LHCN-M2 (cell line): ENCODE measurements around the gene LZIC. TPM values are rescaled to one million over a fixed set of nuclear protein-coding genes. Genes with fewer than 3 reads are reported as not detected.

Experiments
- DNase-seq: peaks from one replicate; pipeline ENCODE4 v3.0.0-alpha.2; 2012; ENCODE audit warnings: low read depth
- total RNA-seq: library from RNA; depleted of rRNA; stranded (reverse); fragments of >200 nt; gene quantifications from 2 replicates; pipeline ENCODE4 v1.2.3, GENCODE V29; 2014

Gene LZIC
- total RNA-seq, 1 experiment from 2014 or later = 36.8 TPM

DNA sequence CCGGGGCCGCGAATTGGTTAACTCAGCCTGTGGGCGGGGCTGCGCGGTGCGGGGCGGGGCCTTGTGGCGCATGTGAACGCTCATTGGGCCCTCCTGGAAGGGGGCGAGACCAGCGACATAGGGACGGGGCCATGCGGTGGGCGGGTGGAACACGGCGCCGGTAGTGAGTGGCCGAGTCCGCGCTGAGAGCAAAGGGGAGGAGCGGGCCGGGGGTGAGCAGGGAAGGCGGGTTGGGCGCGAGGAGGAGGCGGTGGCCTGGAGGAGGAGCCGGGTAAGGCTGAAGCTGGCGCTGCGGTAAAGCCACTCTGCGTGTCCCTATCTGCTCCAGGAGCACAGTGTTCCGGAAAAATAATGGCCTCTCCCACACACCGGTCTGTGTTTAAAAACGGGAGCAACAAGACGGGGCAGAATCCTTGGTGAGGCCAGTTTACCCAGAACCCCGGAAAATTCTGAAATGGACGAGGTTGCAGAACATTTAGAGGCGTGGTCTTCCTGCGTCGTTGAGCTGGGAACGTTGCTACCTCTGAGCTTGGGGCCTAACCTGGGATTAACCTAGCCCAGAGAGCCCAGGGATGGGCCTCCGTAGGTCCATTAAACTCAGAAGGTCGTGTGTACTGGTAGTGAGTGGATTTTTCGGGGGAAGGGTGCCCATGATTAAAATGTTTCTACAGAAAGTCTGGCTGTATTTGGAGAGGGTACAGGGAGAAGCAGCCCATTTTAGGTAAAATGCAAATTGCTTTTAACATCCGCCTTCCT, 32.6 kb downstream of the LZIC start:
- peak; percentile 98 for DNase-seq

DNA sequence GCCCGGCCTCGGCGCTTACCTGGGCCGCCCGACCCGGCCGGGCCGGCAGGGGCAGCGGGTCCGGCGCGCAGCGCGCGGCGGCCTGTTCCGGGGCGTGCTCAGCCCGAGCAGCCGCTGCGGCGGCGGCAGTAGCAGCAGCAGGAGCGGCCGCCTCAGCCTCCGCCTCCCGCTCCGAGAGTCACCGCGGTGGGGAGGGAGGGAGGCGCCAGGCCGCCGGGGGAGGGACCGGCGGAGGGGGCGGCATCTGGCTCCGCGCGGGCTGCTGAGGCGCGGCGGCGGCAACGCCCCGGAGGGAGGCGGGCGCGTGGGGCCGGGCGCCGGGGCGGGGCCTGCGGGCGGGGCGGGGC, 33.1 kb downstream of the LZIC start, which contains the start of gene CTNNBIP1:
Gene CTNNBIP1 (minus strand): TSS at position 194 of the 347 bp plus-strand sequence. CDS start 38,205 bp downstream, outside the sequence.
- no peak for DNase-seq

DNA sequence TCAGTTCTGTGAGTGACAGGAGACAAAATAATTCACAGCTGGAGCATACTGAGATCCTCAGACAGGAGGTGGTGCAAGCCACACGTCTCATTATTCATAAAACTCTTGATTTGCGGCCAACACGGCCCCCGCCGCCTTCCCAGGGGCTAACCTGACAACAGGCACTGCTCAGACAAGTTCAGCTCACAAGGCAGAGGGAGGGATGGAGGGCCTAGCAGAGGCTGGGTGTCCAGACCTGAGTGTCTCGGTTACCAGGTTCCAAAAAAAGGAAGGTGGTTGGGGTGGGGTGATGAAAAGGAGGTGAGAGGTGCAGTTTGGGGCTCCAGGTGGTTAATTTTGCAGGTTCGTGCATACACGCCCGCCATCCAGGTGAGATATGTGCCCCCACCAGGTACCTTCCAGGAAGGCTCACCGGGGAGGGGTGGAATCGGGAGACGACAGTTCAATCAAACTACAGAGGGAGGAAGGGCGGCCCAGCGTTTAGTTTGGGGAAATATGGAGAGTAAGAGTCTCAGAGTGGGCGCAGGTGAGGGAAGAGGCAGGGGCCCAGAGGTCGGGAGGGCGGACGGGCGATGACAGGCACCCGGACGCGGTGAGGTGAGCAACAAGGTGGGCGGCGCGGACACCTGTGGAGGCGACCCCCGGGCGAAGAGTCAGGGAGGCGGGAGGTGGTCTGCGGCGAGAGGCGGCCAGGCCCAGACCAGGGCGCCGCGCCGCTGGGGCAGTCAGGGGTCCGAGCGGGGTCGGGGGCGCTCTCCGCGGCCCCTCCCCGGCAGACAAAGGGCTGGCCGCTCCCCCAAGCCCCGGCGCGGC, 33.8 kb downstream of the LZIC start:
- no peak for DNase-seq

DNA sequence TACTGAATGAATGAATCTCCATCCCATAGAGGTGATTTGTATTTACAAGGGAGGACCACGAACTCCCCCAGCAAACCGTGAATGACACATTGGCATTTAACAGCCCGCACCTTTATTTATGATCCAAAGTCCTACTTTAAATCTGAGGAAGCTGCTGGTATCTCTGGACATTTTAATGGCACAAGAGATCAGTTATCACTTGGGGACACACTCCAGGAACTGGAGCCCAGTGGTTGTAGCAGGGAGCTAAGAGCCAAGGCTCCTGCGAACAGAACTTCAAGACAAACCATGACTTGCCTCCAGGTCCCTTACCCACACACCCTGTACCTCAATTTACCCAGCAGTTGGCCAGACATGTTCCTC, 34.3 kb downstream of the LZIC start:
- no peak for DNase-seq

DNA sequence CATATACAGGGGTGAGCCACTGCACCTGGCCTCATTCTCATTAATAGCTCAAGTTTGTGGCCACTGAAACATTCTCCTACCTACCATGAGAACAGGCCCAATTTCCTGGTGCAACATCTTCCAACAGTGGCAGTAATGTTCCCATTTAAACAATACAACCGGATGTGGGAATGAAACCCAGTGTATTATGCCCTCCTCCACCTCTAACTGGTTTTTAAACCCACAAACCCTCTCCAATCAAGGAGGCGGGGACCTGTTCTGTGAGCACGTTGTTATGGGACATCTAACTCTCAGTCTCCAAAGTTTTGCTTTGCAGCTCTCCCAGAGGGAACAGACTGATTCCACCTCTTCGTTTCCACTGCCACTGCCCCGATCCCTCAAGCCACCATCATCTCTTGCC, 35.8 kb downstream of the LZIC start:
- DNase-seq = no peak

DNA sequence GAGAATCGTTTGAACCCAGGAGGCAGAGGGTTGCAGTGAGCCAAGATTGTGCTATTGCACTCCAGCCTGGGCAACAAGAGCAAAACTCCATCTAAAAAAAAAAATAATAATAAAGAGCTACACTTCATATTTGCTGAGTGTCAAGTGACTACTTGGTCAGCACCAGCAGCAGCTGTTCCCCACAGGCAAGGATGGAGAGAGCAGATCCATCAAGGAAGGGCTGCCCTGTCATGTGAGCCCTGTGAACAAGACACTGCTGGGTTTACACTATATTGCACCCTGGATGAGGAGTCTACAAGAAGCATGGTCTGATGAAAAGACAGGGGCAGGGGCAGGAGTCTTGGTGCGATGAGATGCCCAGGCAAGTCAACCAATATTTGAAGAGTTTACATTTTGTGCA, 36.7 kb downstream of the LZIC start:
- DNase-seq = peak; percentile 75

DNA sequence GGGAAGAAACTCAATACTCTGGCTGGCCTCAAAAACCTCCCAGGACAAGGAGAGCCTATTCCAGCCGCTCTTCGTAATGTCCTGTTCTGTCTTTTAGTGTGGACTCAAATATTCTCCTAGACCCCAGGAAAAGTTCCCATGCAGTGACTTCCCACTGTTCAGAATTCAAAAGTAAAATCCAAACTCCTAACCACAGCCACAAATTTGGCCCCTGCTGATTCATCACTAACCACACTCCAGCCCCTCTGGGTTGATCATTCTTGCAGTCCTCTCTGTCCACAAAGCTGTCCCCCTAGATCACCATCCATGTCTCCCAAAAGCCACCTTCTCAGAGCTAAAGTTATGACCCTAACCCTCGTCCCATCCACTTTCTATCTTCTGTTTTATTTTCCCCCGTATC, 38.2 kb downstream of the LZIC start:
- peak; percentile 62 for DNase-seq

DNA sequence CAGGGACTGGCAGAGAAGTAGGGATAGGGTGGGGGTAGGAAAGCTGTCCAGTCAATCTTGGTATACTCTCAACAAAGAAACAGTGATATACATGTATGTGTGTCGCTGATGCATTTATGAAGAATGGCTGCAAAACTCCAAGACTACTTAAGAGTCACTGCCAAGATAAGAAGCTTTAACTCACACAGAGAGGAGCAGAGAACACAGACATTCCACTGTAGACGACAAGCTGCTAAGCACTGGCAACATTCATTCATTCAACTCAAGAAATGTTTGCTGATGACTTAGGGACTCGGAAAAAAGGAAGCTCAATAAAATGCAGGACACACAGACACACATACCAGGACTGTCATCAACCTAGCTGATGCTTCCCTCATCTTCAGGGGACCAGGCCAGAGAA, 38.6 kb downstream of the LZIC start:
- DNase-seq = no peak

DNA sequence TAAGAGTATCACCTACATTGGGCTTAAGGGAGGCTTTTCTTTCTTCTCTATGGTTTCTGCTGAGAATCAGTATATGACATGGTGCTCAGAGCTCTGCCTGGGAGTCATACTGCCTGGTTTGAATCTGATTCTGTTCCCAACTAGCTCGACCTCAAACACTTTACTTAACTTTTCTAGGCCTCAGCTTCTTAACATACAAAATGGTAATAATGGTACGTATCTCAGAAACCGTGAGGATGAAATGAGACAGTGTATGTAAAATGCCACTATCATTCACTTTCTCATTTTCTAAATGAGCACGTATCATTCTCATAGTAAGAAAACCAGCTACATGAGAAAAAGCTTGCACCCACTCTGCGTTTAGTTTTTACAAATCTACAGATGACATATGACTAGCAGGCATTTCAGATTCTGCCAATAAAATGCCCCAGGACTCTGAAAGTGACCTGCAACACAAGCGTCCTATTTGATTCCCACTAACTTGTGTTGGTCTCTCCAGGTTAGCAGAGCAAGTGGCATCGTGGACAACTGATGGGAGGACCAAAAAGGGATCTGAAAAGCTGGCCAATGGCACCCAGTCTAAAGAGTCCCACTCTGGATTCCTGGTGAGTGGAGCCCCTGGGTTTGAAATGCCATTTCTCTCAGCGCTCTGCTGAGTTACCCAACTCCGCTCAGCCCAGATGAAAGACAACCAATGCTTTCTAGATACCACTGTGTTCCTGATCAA, 39.2 kb downstream of the LZIC start:
- DNase-seq = no peak

DNA sequence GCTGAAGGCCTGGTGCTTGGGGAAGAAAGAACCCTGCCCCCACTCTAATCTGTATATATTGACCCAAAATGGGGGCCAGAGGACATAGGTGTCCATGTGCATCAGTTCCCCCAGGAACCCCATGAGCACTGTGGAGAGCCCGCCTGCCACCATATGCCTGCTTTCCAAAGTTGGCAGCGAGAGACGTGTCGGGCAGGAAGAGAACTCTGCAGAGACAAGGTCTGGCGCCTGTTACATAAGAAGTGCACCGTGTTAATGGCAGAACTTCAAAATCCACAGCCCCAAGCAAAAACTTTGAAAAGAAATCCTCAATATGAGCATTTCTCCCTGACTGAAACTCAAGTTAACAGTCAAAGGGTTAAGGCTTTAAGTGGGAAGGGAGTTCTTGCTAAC, 41.1 kb downstream of the LZIC start:
- DNase-seq = no peak

DNA sequence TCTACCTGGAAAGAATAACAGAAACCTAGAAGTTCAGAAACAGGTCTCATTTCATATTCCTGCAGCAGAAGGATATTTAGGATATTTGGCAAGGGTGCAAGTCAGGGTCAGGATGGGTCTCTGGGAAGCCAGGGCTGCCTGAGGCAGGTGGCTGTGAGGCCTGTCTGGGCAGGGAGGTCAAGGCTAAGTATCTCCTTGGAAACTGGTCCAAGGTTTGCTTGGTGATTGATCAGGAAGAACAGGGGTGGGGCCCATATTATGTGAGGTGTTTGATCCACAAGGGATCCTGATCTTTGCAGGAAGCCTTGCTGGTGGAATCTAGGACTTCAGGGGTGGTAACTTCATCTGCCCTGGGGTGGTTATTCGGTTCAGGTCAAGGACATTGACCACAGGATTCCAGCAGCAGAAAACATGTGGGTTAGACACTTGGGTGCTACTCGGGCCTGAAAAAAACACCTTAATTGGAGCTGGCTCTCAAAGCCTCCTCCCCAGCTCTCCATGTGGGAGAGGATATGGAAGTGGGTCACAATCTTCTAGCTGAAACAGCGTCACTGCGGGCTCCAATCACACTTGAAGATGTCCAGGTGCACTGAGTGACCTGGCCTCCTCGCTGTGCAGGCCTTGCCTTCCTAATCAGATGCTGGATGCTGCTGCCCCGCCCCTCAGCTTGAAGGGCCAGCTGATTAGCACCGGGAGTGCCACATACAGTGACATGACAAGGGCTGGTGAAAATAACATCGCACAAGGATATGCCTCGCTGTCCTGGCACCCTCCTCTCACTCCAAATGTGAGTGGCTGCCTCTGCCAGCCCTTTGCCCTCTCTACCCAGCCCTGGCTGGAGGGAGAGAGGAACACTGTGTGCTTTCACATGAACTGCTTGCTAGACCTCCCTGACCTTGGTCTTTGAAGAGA, 41.8 kb downstream of the LZIC start:
- DNase-seq = no peak

DNA sequence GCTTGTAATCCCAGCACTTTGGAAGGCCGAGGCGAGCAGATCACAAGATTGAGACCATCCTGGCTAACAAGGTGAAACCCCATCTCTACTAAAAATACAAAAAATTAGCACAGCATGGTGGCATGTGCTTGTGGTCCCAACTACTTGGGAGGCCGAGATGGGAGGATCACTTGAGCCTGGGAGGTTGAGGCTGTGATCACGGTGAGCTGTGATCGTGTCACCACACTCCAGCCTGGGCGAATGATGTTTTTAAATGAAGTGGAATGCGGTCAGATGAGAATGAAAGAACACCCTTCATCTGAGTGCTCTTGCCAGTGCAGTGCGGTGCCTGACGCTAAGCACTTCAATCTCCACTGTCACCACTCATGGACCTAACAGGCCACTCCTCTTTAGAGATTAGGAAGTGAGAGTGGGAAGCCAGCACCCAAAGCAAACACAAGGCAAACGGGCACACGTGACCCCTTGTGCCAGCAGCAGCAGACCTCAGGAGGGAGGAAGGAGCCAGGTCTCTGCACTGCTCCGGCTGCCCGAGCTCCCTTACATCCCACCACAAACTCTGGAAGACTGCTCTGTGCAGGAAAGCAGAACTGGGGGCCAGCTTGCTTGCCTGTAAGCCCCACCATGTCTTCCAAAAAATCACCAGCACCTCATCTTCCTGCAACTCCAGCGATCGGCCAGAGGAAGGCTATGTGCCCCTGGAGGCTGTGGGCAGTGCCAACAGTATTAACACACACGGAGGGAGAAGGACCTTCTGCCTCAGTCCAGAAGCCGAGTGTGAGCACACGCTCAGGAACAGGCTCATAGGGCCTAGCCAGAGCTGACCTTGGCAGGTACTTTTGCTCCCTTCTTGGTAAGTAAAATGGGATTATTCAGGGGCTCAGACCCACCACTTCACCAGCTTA, 42.8 kb downstream of the LZIC start:
- DNase-seq = no peak

DNA sequence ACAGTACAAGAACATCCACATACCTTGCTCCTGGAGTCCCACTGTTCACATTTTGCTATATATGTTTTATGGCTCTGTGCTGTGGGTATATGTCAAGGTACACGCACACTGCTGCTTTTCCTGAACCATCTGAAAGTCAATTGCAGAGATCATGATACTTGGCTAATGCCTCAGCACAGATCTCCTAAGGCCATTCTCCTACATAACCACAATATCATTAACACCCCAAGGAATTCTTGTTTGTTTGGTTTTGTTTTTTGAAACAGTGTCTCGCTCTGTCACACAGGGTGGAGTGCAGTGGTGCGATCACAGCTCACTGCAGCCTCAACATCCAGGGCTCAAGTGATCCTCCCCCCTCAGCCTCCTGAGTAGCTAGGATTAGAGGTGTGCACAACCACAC, 49.1 kb downstream of the LZIC start:
- DNase-seq = peak; percentile 29

DNA sequence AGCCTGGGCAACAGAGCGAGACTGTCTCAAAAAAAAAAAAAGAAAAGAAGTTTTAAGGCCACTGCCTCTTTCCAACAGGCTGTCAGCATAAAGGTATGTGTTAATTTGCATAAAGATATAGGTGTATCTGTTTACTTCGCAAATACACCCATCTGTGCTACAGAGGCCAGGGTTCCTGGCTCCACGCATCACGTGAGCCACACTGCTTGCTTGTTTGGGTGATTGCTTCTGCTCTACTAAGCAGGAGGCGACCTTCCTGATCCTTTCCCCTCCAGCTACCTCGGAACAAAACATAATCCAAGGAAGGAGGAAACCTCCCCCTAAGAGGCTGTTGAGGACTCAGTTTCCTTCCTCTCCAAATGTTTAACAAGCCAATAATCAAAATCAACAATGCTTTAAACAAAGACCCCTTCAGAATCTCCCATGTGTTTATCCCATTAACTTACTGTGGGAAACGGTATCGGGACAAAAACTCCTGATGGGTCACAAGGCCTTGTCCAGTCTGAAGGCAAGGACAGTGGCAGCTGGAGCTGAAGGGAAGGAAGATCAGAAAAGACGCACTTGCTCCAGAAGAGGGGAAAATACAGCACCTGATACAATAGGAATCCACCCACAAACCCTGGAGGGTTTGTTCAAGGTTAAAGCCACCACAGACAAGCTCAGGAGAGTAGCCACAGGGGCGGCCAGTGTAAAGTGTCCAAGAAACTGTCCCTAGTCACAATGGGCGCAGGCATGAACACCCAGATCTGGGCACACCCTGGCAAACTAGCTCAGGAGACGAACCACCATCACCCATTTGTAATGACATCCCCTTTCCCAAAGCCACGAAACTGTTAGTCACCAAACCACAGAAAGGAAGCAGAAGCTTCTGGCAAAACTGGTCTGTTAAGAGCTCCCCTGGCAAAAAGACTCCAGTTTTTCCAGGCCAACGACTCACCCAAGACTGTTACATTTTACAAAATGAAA, 50.3 kb downstream of the LZIC start:
- peak; percentile 90 for DNase-seq

DNA sequence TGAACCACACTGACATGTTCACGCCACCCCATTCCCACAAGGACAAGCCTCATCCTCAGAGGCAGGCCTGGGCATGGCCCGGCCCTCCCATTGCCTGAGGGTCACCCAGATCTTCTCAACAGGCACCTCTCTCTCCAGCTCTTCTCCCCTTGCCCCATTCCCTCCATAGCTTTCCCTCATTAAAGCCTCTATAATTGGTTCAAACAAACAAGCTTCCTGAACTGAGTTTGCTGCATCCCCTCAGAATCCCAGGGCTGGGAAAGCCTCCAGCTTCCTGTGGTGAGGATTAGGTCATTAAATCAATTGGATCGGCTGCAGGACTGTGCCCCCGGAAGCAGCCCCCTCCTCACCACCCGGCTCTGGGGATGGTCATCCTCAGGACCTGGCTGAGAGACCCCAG, 52.0 kb downstream of the LZIC start:
- DNase-seq = no peak

DNA sequence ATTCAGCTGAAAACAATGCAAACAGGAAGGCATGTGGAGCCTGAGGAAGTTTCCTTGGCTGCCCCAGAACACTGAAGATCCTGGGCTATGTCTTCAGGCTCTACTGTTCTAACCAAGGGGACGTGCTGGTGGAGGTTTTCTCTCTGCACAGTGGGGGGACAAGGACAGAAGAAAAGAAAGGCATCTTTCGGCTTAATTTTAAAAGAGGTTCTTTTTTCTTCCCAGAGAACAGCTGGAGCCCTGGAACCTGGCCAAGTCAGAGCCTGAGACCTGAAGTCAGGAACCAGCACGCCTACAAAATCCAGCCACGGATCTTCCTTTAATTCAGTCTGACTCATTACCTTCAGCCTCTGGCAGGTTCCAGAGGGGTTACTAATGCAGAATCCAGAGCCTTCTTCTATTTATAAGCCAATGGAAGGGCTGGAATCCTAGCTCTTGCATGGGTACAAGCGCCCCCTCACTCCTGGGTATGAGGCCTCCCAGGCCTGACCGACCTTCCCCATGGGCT, 52.9 kb downstream of the LZIC start:
- DNase-seq = peak; percentile 96

DNA sequence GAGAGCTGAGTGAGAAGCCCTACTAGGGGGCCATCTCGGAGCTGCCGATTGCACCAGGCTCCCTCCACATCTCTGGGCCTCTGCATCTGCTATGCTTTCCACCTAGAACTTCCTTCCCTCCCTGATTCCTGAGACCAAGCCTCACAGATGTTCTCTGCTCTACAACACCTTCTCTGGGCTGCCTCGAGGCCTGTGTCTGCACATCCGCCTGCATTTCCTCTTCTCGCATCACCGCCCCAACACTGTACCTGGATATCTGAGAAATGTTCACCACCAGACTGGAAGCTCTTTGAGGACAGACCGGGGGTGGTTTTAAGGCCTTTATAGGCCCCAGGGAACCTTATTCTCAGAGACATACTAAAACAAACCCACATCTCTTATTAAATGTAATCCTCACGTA, 53.8 kb downstream of the LZIC start:
- DNase-seq = no peak

DNA sequence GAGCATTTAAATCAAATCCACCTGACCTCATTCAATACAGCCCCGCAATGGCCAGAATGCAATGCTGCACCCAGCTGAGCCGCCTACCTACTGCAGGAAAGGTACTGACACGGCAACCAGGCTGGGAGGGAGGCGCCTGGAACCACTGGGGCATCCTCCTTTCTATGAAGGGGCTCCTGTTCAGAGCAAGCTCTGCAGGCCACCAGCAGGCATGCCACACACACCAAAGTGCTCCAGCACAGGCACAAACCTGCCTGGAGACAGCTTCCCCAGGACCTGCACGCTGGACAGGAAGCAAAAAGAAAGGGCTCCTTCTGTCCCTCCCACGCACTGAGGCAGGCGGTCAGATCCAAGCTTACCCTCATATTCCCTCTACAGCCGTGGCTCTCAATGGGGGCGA, 54.3 kb downstream of the LZIC start:
- DNase-seq = no peak

DNA sequence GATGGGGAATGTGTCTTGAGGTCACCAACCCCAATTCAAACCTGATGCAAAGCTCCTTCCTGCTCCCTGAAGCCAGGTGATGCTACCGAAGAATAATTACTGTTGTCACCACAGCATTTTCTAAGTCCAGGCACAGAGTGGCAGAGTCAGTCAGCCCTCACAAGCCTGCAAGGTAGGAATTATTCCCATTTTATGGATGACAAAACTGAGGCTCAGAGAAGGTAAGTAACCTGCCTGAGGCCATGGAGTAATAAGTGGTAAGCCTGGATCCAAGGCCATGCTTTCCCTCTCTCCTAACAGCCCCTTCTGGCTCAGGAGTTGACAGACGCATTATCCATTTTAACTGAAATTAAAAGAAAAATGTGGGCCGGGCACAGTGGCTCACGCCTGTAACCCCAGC, 56.1 kb downstream of the LZIC start:
- DNase-seq = no peak
